GM23338 (cell line): ENCODE measurements around the gene NYAP1. TPM values are rescaled to one million over a fixed set of nuclear protein-coding genes. Genes with fewer than 3 reads are reported as not detected.

Experiments
- ATAC-seq: fragments of 200-7000 bp; cut with Tn5 transposase; 3 replicates; pipeline ENCODE4 v1.9.1; 2020
- DNase-seq: peaks from one replicate; pipeline ENCODE4 v3.0.0-alpha.2; 2015; ENCODE audit warnings: low spot score
- H2AFZ ChIP-seq: fragments of 200-600 bp; sonication (generic); 2 replicates; pipeline ENCODE4 v1.8.0; 2016; ENCODE audit warnings: antibody characterized with exemption, mild to moderate bottlenecking, moderate library complexity
- H3F3A ChIP-seq: fragments of 200-600 bp; sonication (generic); replicated peaks from 2 replicates; pipeline ENCODE4 v1.8.0; 2017; ENCODE audit warnings: antibody characterized with exemption, mixed run types, low read depth
- H3K27ac ChIP-seq: fragments of 200-600 bp; sonication (generic); 2 replicates; pipeline ENCODE4 v1.6.1; 2016; ENCODE audit warnings: low read depth
- H3K27me3 ChIP-seq: fragments of 200-600 bp; sonication (generic); 2 replicates; pipeline ENCODE4 v1.8.0; 2016; ENCODE audit warnings: mild to moderate bottlenecking, mixed run types, moderate library complexity; ENCODE audit not compliant: insufficient read depth
- H3K36me3 ChIP-seq: fragments of 200-600 bp; sonication (generic); 2 replicates; pipeline ENCODE4 v1.8.0; 2016; ENCODE audit warnings: mild to moderate bottlenecking; ENCODE audit not compliant: insufficient read depth
- H3K4me1 ChIP-seq: fragments of 200-600 bp; sonication (generic); 2 replicates; pipeline ENCODE4 v1.8.0; 2016; ENCODE audit warnings: mild to moderate bottlenecking, moderate library complexity; ENCODE audit not compliant: insufficient read depth
- H3K4me2 ChIP-seq: fragments of 200-600 bp; sonication (generic); 2 replicates; pipeline ENCODE4 v1.7.1; 2017; ENCODE audit warnings: mixed run types
- H3K4me3 ChIP-seq: fragments of 200-600 bp; sonication (generic); 2 replicates; pipeline ENCODE4 v1.6.1; 2016; ENCODE audit warnings: mixed run types
- H3K79me2 ChIP-seq: fragments of 200-600 bp; sonication (generic); replicated peaks from 2 replicates; pipeline ENCODE4 v1.8.0; 2017; ENCODE audit warnings: mild to moderate bottlenecking; ENCODE audit not compliant: insufficient read depth
- H3K9me2 ChIP-seq: fragments of 200-600 bp; sonication (generic); 2 replicates; pipeline ENCODE4 v1.8.0; 2017; ENCODE audit not compliant: insufficient read depth
- H4K20me1 ChIP-seq: fragments of 200-600 bp; sonication (generic); replicated peaks from 2 replicates; pipeline ENCODE4 v1.8.0; 2017; ENCODE audit warnings: mild to moderate bottlenecking; ENCODE audit not compliant: insufficient read depth
- H3K27ac Mint-ChIP-seq: 2 replicates; pipeline ENCODE4 v1.8.0; 2020; ENCODE audit warnings: inconsistent platforms, mild to moderate bottlenecking, moderate library complexity, mixed read lengths
- H3K27me3 Mint-ChIP-seq: 3 replicates; pipeline ENCODE4 v1.8.0; 2022; ENCODE audit warnings: low read depth, mild to moderate bottlenecking, moderate library complexity, mixed read lengths, inconsistent platforms; ENCODE audit not compliant: insufficient read depth, poor library complexity
- H3K36me3 Mint-ChIP-seq: 3 replicates; pipeline ENCODE4 v1.8.0; 2021; ENCODE audit warnings: low read depth, mild to moderate bottlenecking, inconsistent platforms, moderate library complexity, mixed read lengths
- H3K4me1 Mint-ChIP-seq: 3 replicates; pipeline ENCODE4 v1.8.0; 2020; ENCODE audit warnings: mild to moderate bottlenecking, inconsistent platforms, mixed read lengths
- H3K4me3 Mint-ChIP-seq: 3 replicates; pipeline ENCODE4 v1.8.0; 2021; ENCODE audit warnings: moderate library complexity, mild to moderate bottlenecking, inconsistent platforms, mixed read lengths
- H3K9me3 Mint-ChIP-seq: 3 replicates; pipeline ENCODE4 v1.8.0; 2020; ENCODE audit warnings: moderate library complexity, mild to moderate bottlenecking, inconsistent platforms, mixed read lengths
- CREB1 ChIP-seq: fragments of 250-450 bp; sonication (Bioruptor Pico); IDR thresholded peaks from 2 replicates; pipeline ENCODE4 v1.5.0; 2020; ENCODE audit warnings: low read depth, mild to moderate bottlenecking, moderate library complexity
- CTCF ChIP-seq, 2 experiments: fragments of 200-600 bp in 1 of 2; sonication (generic) in 1 of 2; conservative IDR thresholded peaks; 2 replicates each; pipeline versions ENCODE4 v1.5.1 to v1.6.1; 2016 to 2017; ENCODE audit warnings: antibody characterized with exemption in 2 of 2, low read depth in 2 of 2, mild to moderate bottlenecking in 2 of 2, moderate library complexity in 1 of 2
- ETS1 ChIP-seq: IDR thresholded peaks from 2 replicates; pipeline ENCODE4 v1.6.1; 2016; ENCODE audit warnings: antibody characterized with exemption
- EZH2 ChIP-seq: fragments of 200-600 bp; sonication (generic); IDR thresholded peaks from one replicate; pipeline ENCODE4 v1.8.0; 2017; ENCODE audit warnings: antibody characterized with exemption, mild to moderate bottlenecking, low read depth; ENCODE audit not compliant: unreplicated experiment
- NANOG ChIP-seq: IDR thresholded peaks from 2 replicates; pipeline ENCODE4 v1.6.1; 2016; ENCODE audit warnings: antibody characterized with exemption, borderline replicate concordance
- POLR2AphosphoS5 ChIP-seq: IDR thresholded peaks from 2 replicates; pipeline ENCODE4 v1.6.1; 2016; ENCODE audit warnings: antibody characterized with exemption, low read depth
- REST ChIP-seq: IDR thresholded peaks from one replicate; pipeline ENCODE4 v1.6.1; 2018; ENCODE audit warnings: antibody characterized with exemption; ENCODE audit not compliant: unreplicated experiment
- STAT1 ChIP-seq: IDR thresholded peaks from one replicate; pipeline ENCODE4 v1.6.1; 2016; ENCODE audit warnings: antibody characterized with exemption; ENCODE audit not compliant: unreplicated experiment
- ZNF114 ChIP-seq: fragments of 250-450 bp; sonication (Bioruptor Pico); IDR thresholded peaks from 2 replicates; pipeline ENCODE4 v1.5.0; 2020; ENCODE audit warnings: mild to moderate bottlenecking, moderate library complexity
- ZNF331 ChIP-seq: fragments of 250-450 bp; sonication (Bioruptor Pico); IDR thresholded peaks from 2 replicates; pipeline ENCODE4 v1.5.0; 2020; ENCODE audit warnings: low read depth, mild to moderate bottlenecking, moderate library complexity
- polyA plus RNA-seq: library from polyadenylated mRNA; unstranded; fragments of >200 nt; fragmentation: Nextera tagmentation; extraction: Ambion mirVana; gene quantifications from 2 replicates; pipeline ENCODE4 v1.2.1, GENCODE V29; 2016
- total RNA-seq: library from RNA; depleted of rRNA; stranded (reverse); fragments of >200 nt; shearing (Covaris generic); gene quantifications from 2 replicates; pipeline ENCODE4 v1.2.3, GENCODE V29; 2014

Gene NYAP1
- total and polyA plus RNA-seq, 2 experiments from 2014 or later, result 0.19 to 4.9 TPM

DNA sequence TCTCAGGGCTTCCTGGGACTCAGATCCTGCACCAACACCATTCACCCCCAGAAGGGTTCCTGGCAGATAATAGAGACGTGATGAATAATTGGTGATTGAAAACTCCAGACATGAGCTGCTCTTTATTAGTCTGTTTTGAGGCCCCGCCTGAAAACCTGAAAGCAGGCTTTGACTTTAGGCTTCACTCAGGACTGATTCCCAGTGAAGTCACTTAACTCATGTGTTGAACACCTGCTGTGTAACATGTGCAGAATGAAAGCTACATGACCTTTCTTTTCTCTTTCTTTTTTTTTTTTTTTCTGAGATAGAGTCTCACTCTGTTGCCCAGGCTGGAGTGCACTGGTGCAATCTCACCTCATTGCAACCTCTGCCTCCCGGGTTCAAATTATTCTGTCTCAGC, 28.5 kb upstream of the NYAP1 start (continued):
- TF ChIP-seq REST, result no peak
- TF ChIP-seq CREB1 (CRISPR knock-in tag), result no peak

DNA sequence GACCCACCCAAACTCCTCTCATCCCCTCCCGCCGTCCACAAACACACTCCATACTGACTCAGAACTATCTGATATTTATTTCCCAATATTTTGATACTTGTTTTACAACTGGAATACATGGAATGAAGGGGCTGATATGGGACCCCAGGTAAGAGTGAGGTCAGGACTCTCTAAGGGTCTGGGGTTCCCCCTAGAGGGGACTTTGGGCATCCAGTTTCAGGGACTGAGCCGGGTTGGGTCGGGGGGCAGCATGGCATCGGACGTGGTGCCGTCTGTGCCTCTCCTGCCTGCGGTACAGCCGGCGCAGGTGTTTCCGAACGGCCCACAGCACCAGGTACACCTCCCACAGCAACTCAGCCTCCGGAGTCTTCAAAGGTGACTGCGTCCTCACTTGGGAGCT, 27.2 kb upstream of the NYAP1 start:
- Mint-ChIP-seq H3K27me3 (peaks cover 13% of the 10 kb centered on the region), H3K27ac (peak overlapping the region; percentile 13; the same call in 1 of the 2 replicates), H3K4me3 (no peak overlapping the region), H3K9me3 (no peaks in the 10 kb centered on the region), H3K36me3 (no peaks in the 10 kb centered on the region), H3K4me1 (peaks cover 9% of the 10 kb centered on the region)
- no peaks in the 10 kb centered on the region for H4K20me1 ChIP-seq
- H3K4me2 ChIP-seq, result peak overlapping the region; percentile 39; the same call in 1 of the 2 replicates
- no peaks in the 10 kb centered on the region for H3K36me3 ChIP-seq
- no peak overlapping the region for H3K27ac ChIP-seq
- DNase-seq (peak; percentile 70), ATAC-seq (peak; percentile 80)
- peak overlapping the region; percentile 100 for H2AFZ ChIP-seq
- TF ChIP-seq CTCF (conservative IDR thresholded peaks at IDR 0.05; ENCODE audit: low read depth in 2 of 2), result peak; percentile 60
- no peak for TF ChIP-seq ZNF114 (CRISPR knock-in tag)
- no peaks in the 10 kb centered on the region for H3K79me2 ChIP-seq
- H3K4me1 ChIP-seq, result peaks cover 10% of the 10 kb centered on the region
- no peaks in the 10 kb centered on the region for H3K9me2 ChIP-seq
- no peak overlapping the region for H3K4me3 ChIP-seq
- no peaks in the 10 kb centered on the region for H3K27me3 ChIP-seq
- H3F3A ChIP-seq, result peaks cover 3% of the 10 kb centered on the region; the same call in 1 of the 2 replicates

DNA sequence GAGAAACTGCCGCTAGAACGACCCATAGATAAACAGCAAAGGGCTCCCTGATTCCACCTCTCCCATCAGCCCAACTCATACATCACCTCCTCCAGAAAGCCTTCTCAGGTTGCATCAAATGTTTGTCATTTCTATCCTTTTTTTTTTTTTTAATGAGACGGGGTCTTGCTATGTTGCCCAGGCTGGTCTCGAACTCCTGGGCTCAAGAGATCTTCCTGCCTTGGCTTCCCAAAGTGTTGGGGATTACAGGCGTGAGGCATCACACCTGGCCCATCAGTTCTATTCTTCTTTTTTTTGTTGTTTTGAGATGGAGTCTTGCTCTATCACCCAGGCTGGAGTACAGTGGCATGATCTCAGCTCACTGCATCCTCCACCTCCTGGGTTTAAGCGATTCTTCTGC, 26.7 kb upstream of the NYAP1 start:
- no peak for DNase-seq
- Mint-ChIP-seq H3K9me3 (no peaks in the 10 kb centered on the region), H3K36me3 (no peaks in the 10 kb centered on the region), H3K27me3 (peaks cover 13% of the 10 kb centered on the region), H3K27ac (no peak overlapping the region), H3K4me3 (no peak overlapping the region), H3K4me1 (peaks cover 9% of the 10 kb centered on the region)
- Histone ChIP-seq H3K27me3 (no peaks in the 10 kb centered on the region), H4K20me1 (no peaks in the 10 kb centered on the region), H3K4me3 (no peak overlapping the region), H2AFZ (no peak overlapping the region), H3K4me1 (peaks cover 10% of the 10 kb centered on the region), H3K9me2 (no peaks in the 10 kb centered on the region), H3K4me2 (no peak overlapping the region), H3K79me2 (no peaks in the 10 kb centered on the region), H3K27ac (no peak overlapping the region), H3F3A (peaks cover 3% of the 10 kb centered on the region; the same call in 1 of the 2 replicates), H3K36me3 (no peaks in the 10 kb centered on the region)
- ATAC-seq, result no peak
- TF ChIP-seq ZNF331, result no peak
- TF ChIP-seq ETS1, result no peak
- no peak for TF ChIP-seq EZH2
- no peak for TF ChIP-seq CTCF (conservative IDR thresholded peaks at IDR 0.05; ENCODE audit: low read depth in 2 of 2)
- no peak for TF ChIP-seq POLR2AphosphoS5
- TF ChIP-seq REST, result no peak
- TF ChIP-seq NANOG, result no peak
- no peak for TF ChIP-seq STAT1
